ENCODE data around the gene ARID1B. TPM values are rescaled to one million over a fixed set of nuclear protein-coding genes. Genes with fewer than 3 reads are reported as not detected.

ARID1B gene
- total RNA-seq, 1 experiment from 2014 or later = 58.8 TPM

- no peak for DNase-seq
- no peak for TF ChIP-seq CTCF (IDR thresholded peaks at IDR 0.05; ENCODE audit: insufficient read depth in 1 of 2, low read depth in 1 of 2, low read length in 1 of 2, severe bottlenecking in 1 of 2, unreplicated experiment in 1 of 2)
- intact Hi-C loops (cut with micrococcal nuclease; ENCODE audit: unreplicated experiment) = no loop called here
- no peaks in the 10 kb centered on the region for H3K9me3 ChIP-seq
- Mint-ChIP-seq H3K4me3 (ENCODE audit: unreplicated experiment) (no peak overlapping the region), H3K36me3 (ENCODE audit: insufficient read depth, unreplicated experiment) (peaks cover 31% of the 10 kb centered on the region), H3K27me3 (ENCODE audit: insufficient read depth, unreplicated experiment) (no peaks in the 10 kb centered on the region), H3K4me1 (ENCODE audit: low read depth, unreplicated experiment) (no peaks in the 10 kb centered on the region), H3K9me3 (ENCODE audit: unreplicated experiment) (no peaks in the 10 kb centered on the region), H3K27ac (ENCODE audit: unreplicated experiment) (no peak overlapping the region)
- POLR2A ChIA-PET = no interaction called here
- H3K4me1 ChIP-seq = no peaks in the 10 kb centered on the region
- TSS peak; percentile 20 for BruUV-seq (replicated peaks)
- CTCF ChIA-PET = no interaction called here
- H3K27me3 ChIP-seq (replicated peaks; ENCODE audit: control insufficient read depth, insufficient read depth, low read length) = no peaks in the 10 kb centered on the region
- no peak overlapping the region for H3K4me3 ChIP-seq (ENCODE audit: low read depth, low read length)
- H3K36me3 ChIP-seq (ENCODE audit: control insufficient read depth, insufficient read depth, low read length) = no peaks in the 10 kb centered on the region; the same call in 1 of the 2 replicates
Observed at GRCh38 chr6:157206359-157206815, 429.2 kb downstream of the ARID1B start.

- no TSS peak for BruUV-seq (replicated peaks)
- Histone ChIP-seq H3K9me3 (no peaks in the 10 kb centered on the region), H3K27me3 (replicated peaks; ENCODE audit: control insufficient read depth, insufficient read depth, low read length) (no peaks in the 10 kb centered on the region), H3K4me3 (ENCODE audit: low read depth, low read length) (no peak overlapping the region), H3K36me3 (ENCODE audit: control insufficient read depth, insufficient read depth, low read length) (no peaks in the 10 kb centered on the region; the same call in 1 of the 2 replicates), H3K4me1 (no peaks in the 10 kb centered on the region)
- Mint-ChIP-seq H3K27ac (ENCODE audit: unreplicated experiment) (no peak overlapping the region), H3K9me3 (ENCODE audit: unreplicated experiment) (no peaks in the 10 kb centered on the region), H3K36me3 (ENCODE audit: insufficient read depth, unreplicated experiment) (peaks cover 31% of the 10 kb centered on the region), H3K27me3 (ENCODE audit: insufficient read depth, unreplicated experiment) (no peaks in the 10 kb centered on the region), H3K4me1 (ENCODE audit: low read depth, unreplicated experiment) (no peaks in the 10 kb centered on the region), H3K4me3 (ENCODE audit: unreplicated experiment) (no peak overlapping the region)
- CTCF ChIA-PET = no interaction called here
- POLR2A ChIA-PET = no interaction called here
- intact Hi-C loops (cut with micrococcal nuclease; ENCODE audit: unreplicated experiment) = no loop called here
- DNase-seq = no peak
- TF ChIP-seq CTCF (IDR thresholded peaks at IDR 0.05; ENCODE audit: insufficient read depth in 1 of 2, low read depth in 1 of 2, low read length in 1 of 2, severe bottlenecking in 1 of 2, unreplicated experiment in 1 of 2) = no peak
Observed at GRCh38 chr6:157207521-157208076, 430.4 kb downstream of the ARID1B start.

GRCh38 chr6:157209865-157210530 is 432.8 kb downstream of the ARID1B start:
- POLR2A ChIA-PET = no interaction called here
- Histone ChIP-seq H3K27me3 (replicated peaks; ENCODE audit: control insufficient read depth, insufficient read depth, low read length) (no peaks in the 10 kb centered on the region), H3K36me3 (ENCODE audit: control insufficient read depth, insufficient read depth, low read length) (no peaks in the 10 kb centered on the region; the same call in 1 of the 2 replicates), H3K4me1 (no peaks in the 10 kb centered on the region), H3K4me3 (ENCODE audit: low read depth, low read length) (no peak overlapping the region), H3K9me3 (no peaks in the 10 kb centered on the region)
- no TSS peak for BruUV-seq (replicated peaks)
- DNase-seq = no peak
- H3K4me3 Mint-ChIP-seq (ENCODE audit: unreplicated experiment) = no peak overlapping the region
- CTCF ChIA-PET = no interaction called here
- no peaks in the 10 kb centered on the region for H3K4me1 Mint-ChIP-seq (ENCODE audit: low read depth, unreplicated experiment)
- H3K9me3 Mint-ChIP-seq (ENCODE audit: unreplicated experiment) = no peaks in the 10 kb centered on the region
- no peak for TF ChIP-seq CTCF (IDR thresholded peaks at IDR 0.05; ENCODE audit: insufficient read depth in 1 of 2, low read depth in 1 of 2, low read length in 1 of 2, severe bottlenecking in 1 of 2, unreplicated experiment in 1 of 2)
- H3K36me3 Mint-ChIP-seq (ENCODE audit: insufficient read depth, unreplicated experiment) = peaks cover 29% of the 10 kb centered on the region
- H3K27ac Mint-ChIP-seq (ENCODE audit: unreplicated experiment) = no peak overlapping the region
- intact Hi-C loops (cut with micrococcal nuclease; ENCODE audit: unreplicated experiment) = no loop called here
- H3K27me3 Mint-ChIP-seq (ENCODE audit: insufficient read depth, unreplicated experiment) = no peaks in the 10 kb centered on the region

Measured in Caco-2 (cell line).